T-helper 2 cell treated with Interferon-gamma antibody and Interleukin-4, amounts not matched to agents 5 μg/mL and 100 μg/mL, for 36 hours (primary cell): ENCODE data around the gene CENPU.
A peak's percentile ranks its signal among the peaks of the same experiment; 100 is the strongest.
"Not testable (repeated sequence)": the region's sequence is repeated elsewhere in the genome, so short reads cannot be mapped to it uniquely, and the experiment has no call there.

Experiments used
- DNase-seq: peaks from one replicate; pipeline ENCODE4 v3.0.0; 2021; ENCODE audit warnings: low spot score
- H3K27ac Mint-ChIP-seq: one replicate; pipeline ENCODE4 v1.8.0; 2021; ENCODE audit warnings: mild to moderate bottlenecking, mixed read lengths
- H3K27me3 Mint-ChIP-seq: one replicate; pipeline ENCODE4 v1.8.0; 2021; ENCODE audit warnings: low read depth, mixed read lengths
- H3K36me3 Mint-ChIP-seq: one replicate; pipeline ENCODE4 v1.8.0; 2021; ENCODE audit warnings: low read depth, mixed read lengths
- H3K4me1 Mint-ChIP-seq: one replicate; pipeline ENCODE4 v1.8.0; 2021; ENCODE audit warnings: low read depth, mixed read lengths
- H3K4me3 Mint-ChIP-seq: one replicate; pipeline ENCODE4 v1.8.0; 2022; ENCODE audit warnings: mild to moderate bottlenecking, moderate library complexity, mixed read lengths
- H3K9me3 Mint-ChIP-seq: one replicate; pipeline ENCODE4 v1.8.0; 2021; ENCODE audit warnings: mixed read lengths

Gene CENPU

GRCh38 chr4:184733654-184734524 lies at the start of gene CENPU:
TSS of gene CENPU (minus strand) at chr4:184734096. CDS start at chr4:184734062, 34 bp downstream.
- Mint-ChIP-seq H3K36me3 (peaks cover 26% of the 10 kb centered on the region), H3K27ac (peak within 1 kb of the TSS; percentile 96), H3K9me3 (no peaks in the 10 kb centered on the region), H3K4me3 (peak within 1 kb of the TSS; percentile 99), H3K4me1 (peaks cover 37% of the 10 kb centered on the region), H3K27me3 (no peaks in the 10 kb centered on the region)
- DNase-seq: peak; percentile 96

DNA sequence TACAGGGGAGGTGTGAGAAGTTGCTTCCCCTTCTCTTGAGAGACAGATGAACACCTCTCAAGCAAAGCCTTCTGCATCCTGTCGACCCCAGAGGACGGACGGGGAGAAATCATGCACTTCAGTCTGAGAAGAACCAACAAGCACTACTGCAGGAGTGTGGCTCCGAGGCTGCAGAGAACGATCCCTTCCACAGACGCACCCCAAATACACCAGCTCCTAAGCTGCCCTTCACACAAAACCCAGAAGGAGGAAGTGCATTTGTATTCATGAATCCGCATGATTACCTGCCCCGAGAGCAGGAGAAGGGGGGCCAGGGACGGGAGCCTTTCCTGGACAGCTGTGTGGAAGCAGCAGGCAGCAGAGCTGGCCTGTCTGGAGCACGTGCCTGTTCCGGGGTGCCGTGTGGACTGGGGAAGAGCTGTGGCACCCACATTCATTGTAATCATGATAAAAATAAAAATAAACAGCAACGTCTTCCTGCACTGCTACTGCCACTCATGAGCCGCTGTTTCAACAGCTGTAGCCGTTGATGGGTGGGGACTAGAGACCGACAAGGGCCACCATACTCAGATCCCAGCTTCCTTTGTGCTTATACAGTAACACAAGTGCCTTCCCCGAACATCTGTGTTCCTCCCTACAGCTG lies 49.0 kb upstream of the CENPU start:
- Mint-ChIP-seq H3K4me3 (peak overlapping the region; percentile 10), H3K9me3 (no peaks in the 10 kb centered on the region), H3K4me1 (peaks cover 9% of the 10 kb centered on the region), H3K27me3 (no peaks in the 10 kb centered on the region), H3K27ac (peak overlapping the region; percentile 71), H3K36me3 (peaks cover 14% of the 10 kb centered on the region)
- no peak for DNase-seq

- not testable (repeated sequence) for H3K27ac Mint-ChIP-seq, H3K27me3 Mint-ChIP-seq, DNase-seq, H3K4me3 Mint-ChIP-seq, H3K4me1 Mint-ChIP-seq, H3K9me3 Mint-ChIP-seq
- H3K36me3 Mint-ChIP-seq: peaks cover 11% of the 10 kb centered on the region
These were observed 45.3 kb upstream of the CENPU start for GRCh38 chr4:184779160-184779559.

DNA sequence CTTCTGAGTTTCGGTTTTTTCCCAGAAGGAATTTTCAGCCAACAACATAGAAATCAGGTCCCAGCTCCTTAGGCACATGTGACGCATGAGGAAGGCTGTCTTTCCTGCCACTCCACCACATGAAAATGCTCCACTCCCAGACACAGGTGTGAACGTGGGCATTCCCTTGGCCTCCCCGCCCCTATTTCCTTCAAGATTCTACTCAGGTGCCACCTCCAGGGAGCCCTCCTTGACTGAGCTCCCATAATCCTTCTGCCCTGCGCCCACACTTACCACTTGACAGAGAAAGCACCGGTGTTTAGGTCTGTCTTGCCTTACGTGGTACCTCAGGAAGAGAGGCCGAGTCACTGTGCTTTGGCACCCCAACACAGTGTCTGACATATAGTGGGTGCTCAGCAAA lies 44.4 kb upstream of the CENPU start:
- no peak for DNase-seq
- Mint-ChIP-seq H3K36me3 (peaks cover 9% of the 10 kb centered on the region), H3K9me3 (no peaks in the 10 kb centered on the region), H3K4me3 (no peak overlapping the region), H3K4me1 (peaks cover 8% of the 10 kb centered on the region), H3K27ac (no peak overlapping the region), H3K27me3 (no peaks in the 10 kb centered on the region)

GRCh38 chr4:184776821-184777220 lies 42.9 kb upstream of the CENPU start:
- no peak for DNase-seq
- Mint-ChIP-seq H3K27me3 (no peaks in the 10 kb centered on the region), H3K9me3 (no peaks in the 10 kb centered on the region), H3K4me1 (no peaks in the 10 kb centered on the region), H3K4me3 (no peak overlapping the region), H3K27ac (no peak overlapping the region), H3K36me3 (peaks cover 7% of the 10 kb centered on the region)

- no peaks in the 10 kb centered on the region for H3K4me1 Mint-ChIP-seq
- H3K9me3 Mint-ChIP-seq: no peaks in the 10 kb centered on the region
- H3K27me3 Mint-ChIP-seq: no peaks in the 10 kb centered on the region
- peaks cover 7% of the 10 kb centered on the region for H3K36me3 Mint-ChIP-seq
- H3K4me3 Mint-ChIP-seq: no peak overlapping the region
- H3K27ac Mint-ChIP-seq: no peak overlapping the region
- DNase-seq: no peak
These were observed 42.1 kb upstream of the CENPU start for GRCh38 chr4:184775854-184776555.

GRCh38 chr4:184774152-184774551 lies 40.3 kb upstream of the CENPU start:
- H3K36me3 Mint-ChIP-seq: peaks cover 3% of the 10 kb centered on the region
- H3K9me3 Mint-ChIP-seq: no peaks in the 10 kb centered on the region
- no peak for DNase-seq
- H3K4me1 Mint-ChIP-seq: no peaks in the 10 kb centered on the region
- no peak overlapping the region for H3K27ac Mint-ChIP-seq
- no peaks in the 10 kb centered on the region for H3K27me3 Mint-ChIP-seq
- H3K4me3 Mint-ChIP-seq: no peak overlapping the region

GRCh38 chr4:184771416-184771815 lies 37.5 kb upstream of the CENPU start:
- Mint-ChIP-seq H3K9me3 (no peaks in the 10 kb centered on the region), H3K27me3 (no peaks in the 10 kb centered on the region), H3K4me3 (no peak overlapping the region), H3K27ac (no peak overlapping the region), H3K36me3 (peaks cover 5% of the 10 kb centered on the region), H3K4me1 (no peaks in the 10 kb centered on the region)
- DNase-seq: no peak

- Mint-ChIP-seq H3K27ac (no peak overlapping the region), H3K4me3 (no peak overlapping the region), H3K4me1 (no peaks in the 10 kb centered on the region), H3K27me3 (no peaks in the 10 kb centered on the region), H3K36me3 (peaks cover 13% of the 10 kb centered on the region), H3K9me3 (no peaks in the 10 kb centered on the region)
- no peak for DNase-seq
These were observed 35.4 kb upstream of the CENPU start for GRCh38 chr4:184769141-184769765.

- Mint-ChIP-seq H3K4me1 (peaks cover 2% of the 10 kb centered on the region), H3K27ac (no peak overlapping the region), H3K27me3 (no peaks in the 10 kb centered on the region), H3K4me3 (no peak overlapping the region), H3K36me3 (peaks cover 13% of the 10 kb centered on the region), H3K9me3 (no peaks in the 10 kb centered on the region)
- DNase-seq: no peak
These were observed 34.4 kb upstream of the CENPU start for GRCh38 chr4:184768296-184768695.

DNA sequence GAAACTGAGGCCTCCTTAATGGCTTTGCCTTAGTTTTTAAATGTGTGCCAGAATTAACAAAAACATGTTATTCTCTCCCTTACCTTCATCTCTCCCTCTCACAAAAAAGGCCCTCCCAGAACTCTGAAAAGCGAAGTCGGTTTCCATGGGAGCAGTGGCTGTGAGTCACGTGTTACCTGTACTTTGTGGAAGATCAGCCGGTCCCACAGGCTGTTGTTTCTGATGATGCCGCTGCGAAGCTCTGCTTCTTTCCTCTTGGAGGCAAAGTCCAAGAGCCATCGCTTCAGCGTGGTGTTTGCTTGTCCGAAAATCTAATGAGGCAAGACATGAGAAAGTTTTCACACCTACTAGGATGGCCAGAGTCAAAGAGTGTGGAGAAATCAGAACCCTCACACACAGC lies 32.5 kb upstream of the CENPU start:
- DNase-seq: no peak
- H3K4me3 Mint-ChIP-seq: no peak overlapping the region
- peaks cover 22% of the 10 kb centered on the region for H3K36me3 Mint-ChIP-seq
- peaks cover 13% of the 10 kb centered on the region for H3K4me1 Mint-ChIP-seq
- no peaks in the 10 kb centered on the region for H3K27me3 Mint-ChIP-seq
- H3K9me3 Mint-ChIP-seq: no peaks in the 10 kb centered on the region
- no peak overlapping the region for H3K27ac Mint-ChIP-seq

GRCh38 chr4:184765473-184766340 lies 31.8 kb upstream of the CENPU start:
- no peaks in the 10 kb centered on the region for H3K27me3 Mint-ChIP-seq
- no peak overlapping the region for H3K27ac Mint-ChIP-seq
- DNase-seq: no peak
- peaks cover 24% of the 10 kb centered on the region for H3K36me3 Mint-ChIP-seq
- peaks cover 14% of the 10 kb centered on the region for H3K4me1 Mint-ChIP-seq
- no peaks in the 10 kb centered on the region for H3K9me3 Mint-ChIP-seq
- H3K4me3 Mint-ChIP-seq: no peak overlapping the region

DNA sequence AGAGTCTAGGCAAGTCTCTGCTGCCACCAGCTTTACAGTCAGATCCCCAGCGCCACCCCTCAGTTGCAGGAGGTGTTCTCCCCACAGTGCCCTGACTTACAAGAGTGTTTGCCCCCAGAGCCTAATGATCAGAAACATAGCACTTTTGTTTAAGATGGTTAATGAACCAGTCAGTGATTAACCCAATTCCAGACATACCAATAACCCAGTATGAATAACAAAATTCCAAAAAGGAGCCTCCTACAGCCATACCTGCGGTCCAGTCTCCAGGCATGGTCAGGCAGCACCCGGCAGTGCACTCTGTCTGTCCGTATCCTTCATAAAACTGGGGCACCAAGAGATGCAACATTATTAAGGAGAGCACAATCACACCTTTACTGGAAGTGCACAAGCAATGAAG lies 30.7 kb upstream of the CENPU start:
- H3K4me1 Mint-ChIP-seq: peaks cover 14% of the 10 kb centered on the region
- peaks cover 33% of the 10 kb centered on the region for H3K36me3 Mint-ChIP-seq
- H3K4me3 Mint-ChIP-seq: no peak overlapping the region
- H3K27me3 Mint-ChIP-seq: no peaks in the 10 kb centered on the region
- no peak for DNase-seq
- no peaks in the 10 kb centered on the region for H3K9me3 Mint-ChIP-seq
- H3K27ac Mint-ChIP-seq: no peak overlapping the region
